Upper lobe of left lung (tissue), 4 donors: ENCODE results near the gene GPR162.

Experiments used
- CTCF ChIP-seq, 6 experiments: fragments of 450-650 bp in 4 of 6; fragments of 200-600 bp in 2 of 6; sonication (generic) in 2 of 6; IDR thresholded peaks; one replicate each; pipeline ENCODE4 v1.5.1; 2016 to 2019; ENCODE audit warnings: antibody characterized with exemption in 6 of 6
- POLR2AphosphoS5 ChIP-seq, 2 donors: sonication (generic); formaldehyde crosslinking; IDR thresholded peaks; one replicate each; pipeline ENCODE4 v1.5.1; 2017; ENCODE audit warnings: antibody characterized with exemption in 2 of 2

GRCh38 chr12:6817662-6818157 is 3.9 kb upstream of the GPR162 start:
- TF ChIP-seq CTCF (IDR thresholded peaks at IDR 0.05) (no peak), POLR2AphosphoS5 (IDR thresholded peaks at IDR 0.05) (no peak)
